Measurements from ENCODE around the gene SATB2.

SATB2 gene

GRCh38 chr2:199452260-199452990 lies 5.3 kb downstream of the SATB2 start:
- DNase-seq = no peak

- DNase-seq = no peak
Measured at GRCh38 chr2:199449956-199450355, 7.8 kb downstream of the SATB2 start.

- no peak for DNase-seq
Measured at GRCh38 chr2:199449455-199449854, 8.3 kb downstream of the SATB2 start.

GRCh38 chr2:199446996-199447576 lies 10.7 kb downstream of the SATB2 start:
- no peak for DNase-seq

GRCh38 chr2:199444749-199445148 lies 13.0 kb downstream of the SATB2 start:
- no peak for DNase-seq

- DNase-seq = no peak
Measured at GRCh38 chr2:199443589-199444130, 14.1 kb downstream of the SATB2 start.

GRCh38 chr2:199442173-199442572 lies 15.6 kb downstream of the SATB2 start:
- no peak for DNase-seq

GRCh38 chr2:199441759-199442158 lies 16.0 kb downstream of the SATB2 start:
- DNase-seq = no peak

GRCh38 chr2:199440118-199440517 lies 17.6 kb downstream of the SATB2 start:
- no peak for DNase-seq

- DNase-seq = no peak
Measured at GRCh38 chr2:199439542-199439941, 18.2 kb downstream of the SATB2 start.

- DNase-seq = no peak
Measured at GRCh38 chr2:199439066-199439465, 18.7 kb downstream of the SATB2 start.

GRCh38 chr2:199434555-199434954 lies 23.2 kb downstream of the SATB2 start:
- no peak for DNase-seq

- no peak for DNase-seq
Measured at GRCh38 chr2:199433204-199433832, 24.4 kb downstream of the SATB2 start.

- no peak for DNase-seq
Measured at GRCh38 chr2:199431746-199432213, 26.0 kb downstream of the SATB2 start.

GRCh38 chr2:199430214-199430613 lies 27.5 kb downstream of the SATB2 start:
- no peak for DNase-seq

- DNase-seq = no peak
Measured at GRCh38 chr2:199428291-199428690, 29.4 kb downstream of the SATB2 start.

GRCh38 chr2:199424160-199424559 lies 33.6 kb downstream of the SATB2 start:
- DNase-seq = no peak

- DNase-seq = no peak
Measured at GRCh38 chr2:199419428-199419827, 38.3 kb downstream of the SATB2 start.

GRCh38 chr2:199414465-199414864 lies 43.3 kb downstream of the SATB2 start:
- no peak for DNase-seq

- DNase-seq = no peak
Measured at GRCh38 chr2:199414001-199414400, 43.7 kb downstream of the SATB2 start.

- no peak for DNase-seq
Measured at GRCh38 chr2:199409759-199410529, 47.8 kb downstream of the SATB2 start.

GRCh38 chr2:199407421-199407820 lies 50.3 kb downstream of the SATB2 start:
- no peak for DNase-seq

GRCh38 chr2:199405241-199405640 lies 52.5 kb downstream of the SATB2 start:
- DNase-seq = no peak
